ENCODE measurements around the gene FAM124B.
"Not testable (repeated sequence)": the region's sequence is repeated elsewhere in the genome, so short reads cannot be mapped to it uniquely, and the experiment has no call there.

The FAM124B gene

GRCh38 chr2:224405412-224405811 lies 3.5 kb upstream of the FAM124B start:
- TF ChIP-seq ZFX (IDR thresholded peaks at IDR 0.05; ENCODE audit: borderline replicate concordance) = no peak
- TF ChIP-seq CTCF (IDR thresholded peaks at IDR 0.05) = no peak
- no peak overlapping the region for H3K27ac ChIP-seq

GRCh38 chr2:224404796-224405195 lies 2.9 kb upstream of the FAM124B start:
- TF ChIP-seq CTCF (IDR thresholded peaks at IDR 0.05) (no peak), ZFX (IDR thresholded peaks at IDR 0.05; ENCODE audit: borderline replicate concordance) (no peak)
- no peak overlapping the region for H3K27ac ChIP-seq

- TF ChIP-seq CTCF (IDR thresholded peaks at IDR 0.05) = no peak
- TF ChIP-seq ZFX (IDR thresholded peaks at IDR 0.05; ENCODE audit: borderline replicate concordance) = no peak
- no peak overlapping the region for H3K27ac ChIP-seq
Measured at GRCh38 chr2:224403657-224404056, 1.8 kb upstream of the FAM124B start.

- TF ChIP-seq CTCF (IDR thresholded peaks at IDR 0.05) (no peak), ZFX (IDR thresholded peaks at IDR 0.05; ENCODE audit: borderline replicate concordance) (no peak)
Measured at GRCh38 chr2:224400886-224401632, 848 bp downstream of the FAM124B start.

GRCh38 chr2:224400174-224400810 lies 1.6 kb downstream of the FAM124B start:
- H3K27ac ChIP-seq = no peak overlapping the region
- TF ChIP-seq CTCF (IDR thresholded peaks at IDR 0.05) (no peak), ZFX (IDR thresholded peaks at IDR 0.05; ENCODE audit: borderline replicate concordance) (no peak)

More at GRCh38 chr2:224400886-224401632, 848 bp downstream of the FAM124B start:
- no peak overlapping the region for H3K27ac ChIP-seq

- no peak overlapping the region for H3K27ac ChIP-seq
- TF ChIP-seq ZFX (IDR thresholded peaks at IDR 0.05; ENCODE audit: borderline replicate concordance) (no peak), CTCF (IDR thresholded peaks at IDR 0.05) (no peak)
Measured at GRCh38 chr2:224398289-224398688, 3.6 kb downstream of the FAM124B start.

- H3K27ac ChIP-seq = not testable (repeated sequence)
Measured at GRCh38 chr2:224397100-224397499, 4.8 kb downstream of the FAM124B start.

Data from 22Rv1 (cell line).